GM21528 (cell line): ENCODE measurements around the gene CDK13.

ENCODE experiments used
- ATAC-seq: cut with Tn5 transposase; IDR thresholded peaks from one replicate; pipeline ENCODE4 v1.9.1; 2021; ENCODE audit warnings: mild to moderate bottlenecking, moderate library complexity; ENCODE audit not compliant: unreplicated experiment, low FRiP score

Gene CDK13

DNA sequence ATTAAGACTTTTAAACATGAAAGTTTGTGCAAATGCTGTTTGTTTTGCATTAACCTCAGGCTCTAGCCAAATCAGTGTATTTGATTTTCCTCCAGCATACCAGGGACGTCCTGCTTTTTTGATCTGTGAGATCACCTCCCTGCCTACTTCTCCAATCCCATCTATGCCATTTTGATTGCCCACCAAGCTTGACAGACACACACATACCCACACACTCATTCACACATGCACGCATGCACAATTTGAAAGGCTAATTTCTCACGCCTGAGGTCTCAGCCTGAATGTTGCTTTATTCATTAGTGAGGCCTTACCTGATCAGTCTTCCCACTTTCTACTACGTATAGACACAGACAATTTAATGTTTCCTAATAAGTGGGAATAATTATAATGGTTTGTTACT, 53.5 kb downstream of the CDK13 start:
- no peak for ATAC-seq

DNA sequence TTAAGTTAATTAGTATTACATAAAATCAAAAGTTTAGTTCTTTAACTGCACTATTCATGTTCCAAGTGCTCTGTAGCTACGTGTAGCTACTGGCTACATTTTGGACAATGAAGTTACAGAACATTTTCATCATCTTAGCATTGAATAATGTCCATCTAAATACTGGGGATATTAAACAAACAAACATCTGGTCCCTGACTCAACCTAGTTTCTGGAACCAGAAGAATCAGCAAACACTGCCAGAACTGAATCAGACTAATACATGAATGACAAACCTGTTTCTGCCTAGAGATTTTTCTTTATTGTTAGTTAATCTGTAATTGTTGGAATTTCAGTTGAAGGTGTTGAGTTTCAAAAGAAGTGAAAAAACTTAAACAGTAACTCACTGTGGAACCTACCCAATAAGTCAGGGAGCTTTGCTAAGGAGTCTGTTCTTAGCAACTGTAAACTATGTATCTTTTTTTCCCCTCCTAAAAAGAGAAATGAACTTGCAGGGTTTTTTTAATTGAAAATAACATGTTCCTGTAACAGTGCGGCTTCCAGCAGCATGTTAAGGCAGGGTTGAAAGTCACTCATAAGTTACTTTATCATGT, 58.3 kb downstream of the CDK13 start:
- ATAC-seq: no peak

DNA sequence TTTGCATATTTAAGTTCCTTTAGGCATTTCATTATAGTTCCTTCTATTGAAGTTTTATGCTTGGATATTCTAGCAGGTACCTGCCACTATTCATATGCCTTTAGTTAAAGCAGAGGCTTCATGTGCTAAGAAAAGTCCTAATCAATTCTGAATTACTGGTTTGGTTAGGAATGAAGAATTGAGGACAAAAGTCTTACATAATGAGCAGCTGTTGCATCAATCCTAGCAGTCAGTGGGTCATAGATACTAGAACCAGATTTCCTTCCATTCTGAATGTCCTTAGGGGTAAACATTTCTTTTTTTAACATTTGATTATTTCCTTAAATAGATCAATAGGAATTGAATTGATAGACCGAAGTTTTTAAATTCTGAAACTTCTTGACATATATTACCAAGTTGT, 59.2 kb downstream of the CDK13 start:
- no peak for ATAC-seq

DNA sequence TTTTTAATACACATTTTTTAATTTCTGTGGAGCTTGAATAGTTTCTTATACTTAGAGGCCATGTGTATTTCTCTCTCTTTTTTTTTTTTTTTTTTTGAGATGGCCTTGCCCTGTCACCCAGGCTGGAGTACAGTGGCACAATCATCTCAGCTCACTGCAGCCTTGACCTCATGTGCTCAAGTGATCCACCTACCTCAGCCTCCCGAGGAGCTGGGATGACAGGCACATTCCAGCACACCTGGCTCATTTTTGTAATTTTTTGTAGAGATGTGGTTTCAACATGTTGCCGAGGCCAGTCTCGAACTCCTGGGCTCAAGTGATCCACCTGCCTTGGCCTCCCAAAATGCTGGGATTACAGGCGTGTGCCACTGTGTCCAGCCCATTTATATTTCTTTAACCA, 64.3 kb downstream of the CDK13 start:
- no peak for ATAC-seq

DNA sequence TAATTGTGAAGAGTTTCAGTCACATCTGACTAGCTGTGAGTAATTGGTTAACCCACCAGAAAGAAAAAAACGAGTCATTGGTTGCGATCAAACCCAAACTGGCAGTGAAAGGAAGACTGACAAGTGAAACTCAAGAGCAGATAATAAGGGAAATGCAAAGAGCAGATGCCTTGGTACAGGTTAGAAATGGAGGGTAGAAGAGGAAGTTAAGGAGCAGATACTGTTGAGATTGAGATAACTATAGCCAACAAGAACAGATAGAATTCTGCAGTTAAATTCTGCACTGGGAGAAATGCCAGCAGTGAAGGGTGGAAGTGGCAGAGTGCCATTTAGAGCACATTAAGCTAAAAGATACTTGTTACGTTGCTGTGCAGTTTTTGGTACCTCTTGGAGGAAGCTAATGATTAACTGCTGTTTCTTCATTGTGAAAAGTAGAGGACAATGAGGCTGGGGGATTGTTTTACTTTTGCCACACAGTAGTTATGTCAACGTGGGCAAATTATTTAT, 65.8 kb downstream of the CDK13 start:
- ATAC-seq: peak; percentile 92

DNA sequence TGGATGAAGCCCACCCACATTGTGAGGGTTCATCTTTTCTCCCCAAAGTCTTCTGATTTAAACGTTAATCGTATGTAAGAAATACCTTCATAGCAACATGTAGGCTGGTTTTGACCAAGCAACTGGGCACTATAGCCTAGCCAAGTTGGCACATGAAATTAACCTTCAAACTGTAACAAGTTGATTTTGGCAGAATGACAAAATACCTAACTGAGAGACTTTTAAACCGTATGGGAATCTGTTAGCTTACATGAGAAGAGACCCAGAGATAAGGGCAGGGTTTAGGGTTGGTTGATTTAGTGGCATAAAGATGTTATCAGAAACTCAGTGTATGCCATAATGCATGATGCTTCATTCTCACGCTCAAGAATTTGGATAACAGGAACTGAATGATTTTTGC, 69.5 kb downstream of the CDK13 start:
- ATAC-seq: no peak

DNA sequence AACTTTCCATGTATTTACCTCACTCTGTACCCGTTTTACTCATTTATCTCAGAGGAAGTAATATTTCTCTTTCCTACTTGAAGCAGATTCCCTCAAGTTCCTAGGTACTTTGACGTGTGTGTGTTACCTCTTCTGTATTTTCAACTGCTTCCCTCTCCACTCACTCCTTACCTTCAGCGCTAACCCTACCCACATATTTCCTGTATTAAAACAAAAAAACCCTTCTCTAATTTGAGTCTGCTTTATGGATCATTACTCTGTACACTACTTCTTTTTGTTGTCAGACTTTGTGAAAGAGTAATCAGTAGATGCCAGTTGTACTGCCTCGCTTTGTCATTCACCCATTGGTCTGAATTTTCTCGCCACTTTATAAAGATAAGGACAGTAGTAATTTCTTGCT, 74.0 kb downstream of the CDK13 start:
- no peak for ATAC-seq

DNA sequence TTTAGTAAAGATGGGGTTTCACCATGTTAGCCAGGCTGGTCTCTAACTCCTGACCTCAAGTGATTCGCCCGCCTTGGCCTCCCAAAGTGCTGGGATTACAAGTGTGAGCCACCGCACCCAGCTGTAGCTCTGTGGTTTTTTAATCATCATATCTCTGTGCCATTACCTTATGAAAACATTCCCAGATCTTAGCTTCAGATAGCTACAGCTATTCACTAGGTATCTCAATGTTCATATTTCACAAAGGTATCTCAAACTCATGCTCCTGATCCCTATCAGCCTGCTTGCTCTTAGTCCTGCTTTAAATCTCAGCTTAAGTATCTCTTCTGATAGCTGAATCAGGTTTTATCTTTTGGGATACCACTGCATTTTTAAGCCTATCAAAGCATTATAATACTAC, 74.8 kb downstream of the CDK13 start:
- ATAC-seq: no peak

DNA sequence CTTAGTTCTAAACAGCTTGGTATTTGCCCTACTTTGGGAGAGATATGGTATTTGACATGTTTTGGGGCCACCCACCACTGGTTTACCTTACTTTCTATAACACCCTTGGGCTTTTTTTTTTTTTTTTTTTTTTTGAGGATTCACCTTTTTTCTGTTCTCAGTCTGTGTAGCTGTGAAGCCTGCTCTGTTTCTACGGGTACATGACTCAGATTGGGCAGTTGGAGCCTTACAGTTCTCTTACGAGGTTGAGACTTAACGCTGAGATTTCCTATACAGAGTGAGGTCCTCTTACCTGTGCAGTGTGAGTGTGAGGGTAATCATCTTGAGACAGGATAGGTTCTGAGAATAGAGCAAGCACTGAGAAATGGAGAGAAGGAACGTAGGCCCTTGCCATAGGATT, 77.5 kb downstream of the CDK13 start:
- ATAC-seq: no peak

DNA sequence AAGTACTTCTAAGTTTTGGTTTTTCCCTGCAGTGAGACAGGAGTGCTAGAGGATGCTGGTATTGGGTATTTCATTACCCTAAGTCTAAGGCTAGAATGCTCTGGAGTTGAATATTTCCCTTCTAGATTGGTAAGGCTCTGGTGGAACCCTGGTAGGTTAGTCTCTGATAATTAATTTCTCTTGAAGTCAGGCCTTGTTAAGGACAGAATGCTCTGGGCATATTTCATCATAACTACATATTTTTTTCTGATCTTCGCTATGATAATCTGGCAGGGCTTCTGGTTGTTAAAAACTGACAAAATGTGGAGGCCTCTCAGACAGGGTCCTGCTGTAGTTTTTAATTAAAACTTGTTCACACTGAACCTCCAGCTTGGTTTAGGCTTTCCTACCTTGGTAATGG, 83.8 kb downstream of the CDK13 start:
- ATAC-seq: no peak

DNA sequence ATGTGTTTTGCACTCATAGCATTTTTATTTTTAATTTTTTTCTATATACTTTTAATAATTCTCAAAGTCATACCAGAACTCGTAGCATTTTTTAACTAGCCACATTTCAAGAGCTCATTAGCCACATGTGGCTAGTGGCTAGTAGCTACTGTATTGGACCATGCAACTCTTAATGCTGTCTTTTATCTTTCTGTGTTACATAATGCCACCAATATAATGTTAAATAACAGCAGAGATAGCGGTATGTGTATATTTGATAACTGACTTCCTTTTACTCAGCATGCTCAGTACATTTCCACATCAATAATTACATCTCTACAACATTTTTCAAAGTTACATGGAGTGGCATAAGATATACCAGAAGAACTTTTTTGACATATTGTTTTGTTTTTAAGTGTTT, 91.4 kb downstream of the CDK13 start:
- ATAC-seq: no peak

DNA sequence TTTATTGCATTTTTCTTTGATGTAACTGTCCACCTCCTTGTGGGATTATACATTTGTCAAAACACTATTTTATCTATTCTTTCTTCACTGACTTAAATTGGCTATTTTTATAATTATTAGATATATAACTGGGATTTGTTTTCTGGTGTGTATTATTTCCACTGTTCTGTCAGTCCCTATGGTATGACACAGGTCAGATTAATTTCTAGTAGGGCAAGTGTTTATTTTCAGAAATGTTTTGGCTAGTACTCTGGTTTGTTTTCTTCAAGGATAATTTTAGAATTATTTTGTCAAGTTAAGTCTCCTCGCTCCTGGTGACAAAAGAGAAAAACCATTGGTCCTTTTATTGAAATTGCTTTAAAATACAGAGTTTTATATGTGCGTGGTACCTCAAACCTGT, 93.1 kb downstream of the CDK13 start:
- no peak for ATAC-seq

DNA sequence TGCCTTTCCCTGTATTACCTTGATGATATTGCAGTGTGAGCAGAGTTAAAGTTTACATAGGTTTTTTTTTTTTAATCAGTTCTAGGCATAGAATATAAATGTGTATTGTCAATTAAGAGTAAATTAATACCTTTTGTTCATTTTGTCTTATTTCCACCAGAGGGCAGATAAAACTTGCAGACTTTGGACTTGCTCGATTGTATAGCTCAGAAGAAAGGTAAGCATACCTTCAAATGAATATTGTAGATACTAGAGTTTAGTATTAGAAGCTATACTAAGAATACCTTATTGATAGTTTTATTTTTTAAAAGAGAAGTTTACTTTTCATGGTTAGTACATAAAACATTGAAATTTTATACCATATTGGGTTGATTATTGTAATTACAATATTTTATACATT, 97.6 kb downstream of the CDK13 start:
- no peak for ATAC-seq

DNA sequence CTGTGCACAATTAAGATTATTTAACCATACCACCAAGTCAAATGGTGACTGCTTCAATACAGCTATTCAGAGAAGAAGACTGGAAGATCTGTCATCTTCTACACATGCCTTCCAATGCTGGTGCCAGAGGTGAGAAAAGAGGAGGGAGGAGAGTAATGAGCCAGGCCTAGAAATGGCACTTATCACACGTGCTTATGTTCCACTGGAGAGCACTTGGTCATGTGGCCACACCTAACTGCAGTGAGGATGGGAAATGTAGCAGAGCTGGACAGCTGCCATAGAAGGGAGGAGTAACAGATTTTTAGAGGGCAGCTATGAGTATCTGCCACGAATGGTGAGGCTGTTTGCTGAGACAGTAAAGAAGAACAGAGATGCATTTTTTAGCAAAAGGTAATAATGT, 107.2 kb downstream of the CDK13 start:
- ATAC-seq: no peak

DNA sequence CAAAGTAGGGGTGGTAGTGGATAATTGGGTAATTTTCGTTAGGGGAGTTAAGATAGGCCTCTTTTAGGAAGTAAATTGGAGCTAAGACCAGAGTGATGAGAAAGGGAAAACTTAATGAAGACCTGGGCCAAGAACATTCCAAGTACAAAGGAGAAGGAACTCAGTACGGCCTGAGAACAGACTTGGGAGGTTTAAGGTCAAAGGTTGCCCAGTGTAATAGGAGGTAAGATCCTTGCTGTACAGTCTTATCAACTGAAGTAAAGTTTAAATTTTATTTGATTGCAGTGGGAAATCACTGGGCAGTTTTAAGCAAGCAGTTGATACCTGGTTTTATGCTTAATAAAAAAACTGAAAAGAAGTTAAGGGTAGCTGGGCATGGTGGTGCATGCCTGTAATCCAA, 108.0 kb downstream of the CDK13 start:
- no peak for ATAC-seq

DNA sequence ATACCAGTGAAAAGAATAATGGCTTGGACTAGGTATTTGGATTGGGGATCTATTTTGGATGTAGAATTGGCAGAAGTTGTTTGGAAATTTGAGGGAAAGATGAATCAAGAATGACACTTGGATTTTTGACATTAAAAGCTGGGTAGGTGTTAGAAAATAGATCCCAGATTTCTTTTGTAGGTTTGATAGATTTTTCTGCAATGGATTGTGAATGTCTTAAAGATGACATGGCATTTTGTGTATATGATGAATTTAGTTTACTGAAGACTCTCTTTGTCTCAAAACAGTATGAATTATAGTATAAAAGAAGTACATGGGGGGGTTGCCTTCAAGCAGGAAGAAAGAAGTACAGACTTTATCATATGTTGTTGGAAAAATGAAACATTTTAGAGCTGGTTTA, 108.6 kb downstream of the CDK13 start:
- no peak for ATAC-seq

DNA sequence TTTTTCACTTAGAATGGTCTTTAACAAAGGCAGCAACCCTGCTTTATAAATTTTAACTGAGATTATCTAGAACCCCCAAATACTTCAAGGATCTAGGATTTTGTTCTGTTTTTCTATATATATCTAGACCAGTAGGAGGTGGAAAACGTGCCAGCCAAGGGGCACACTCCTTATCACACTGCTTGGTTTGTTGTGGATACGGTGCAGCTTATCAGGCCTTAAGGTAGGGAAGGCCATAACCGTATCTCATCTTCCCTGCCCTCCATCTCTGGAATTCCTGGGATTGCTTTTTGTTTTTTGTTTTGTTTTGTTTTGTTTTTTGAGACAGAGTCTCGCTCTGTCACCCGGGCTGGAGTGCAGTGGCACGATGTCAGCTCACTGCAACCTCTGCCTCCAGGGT, 109.0 kb downstream of the CDK13 start:
- ATAC-seq: no peak

DNA sequence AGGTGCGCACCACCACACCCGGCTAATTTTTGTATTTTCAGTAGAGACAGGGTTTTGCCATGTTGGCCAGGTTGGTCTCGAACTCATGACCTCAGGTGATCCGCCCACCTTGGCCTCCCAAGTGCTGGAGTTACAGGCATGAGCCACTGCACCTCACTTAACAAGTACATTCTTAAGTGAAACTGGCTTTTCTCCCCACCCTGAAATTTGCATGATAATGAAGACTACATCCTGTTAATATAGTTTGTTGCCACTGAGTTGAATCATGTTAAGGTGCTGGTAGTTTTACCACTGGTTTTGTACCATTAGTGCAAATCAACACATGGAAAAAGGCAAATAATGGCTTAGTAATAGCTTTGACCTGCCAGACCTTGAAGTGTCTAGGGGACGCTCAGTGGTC, 122.2 kb downstream of the CDK13 start:
- no peak for ATAC-seq

DNA sequence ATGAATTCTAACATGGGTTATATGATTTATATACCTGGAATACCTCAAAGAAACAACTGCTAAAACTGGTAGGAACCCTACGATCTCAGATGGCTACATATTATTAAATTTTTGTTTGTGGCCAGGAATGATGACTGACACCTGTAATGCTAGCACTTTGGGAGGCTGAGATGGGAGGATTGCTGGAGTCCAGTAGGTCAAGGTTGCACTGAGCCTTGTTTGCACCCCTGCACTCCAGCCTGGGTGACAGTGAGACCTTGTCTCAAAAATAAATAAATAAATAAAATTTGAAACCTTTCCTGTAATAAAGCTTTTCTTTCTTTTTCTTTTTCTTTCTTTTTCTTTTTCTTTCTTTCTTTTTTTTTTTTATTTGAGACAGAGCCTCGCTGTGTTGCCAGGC, 123.2 kb downstream of the CDK13 start:
- ATAC-seq: no peak

DNA sequence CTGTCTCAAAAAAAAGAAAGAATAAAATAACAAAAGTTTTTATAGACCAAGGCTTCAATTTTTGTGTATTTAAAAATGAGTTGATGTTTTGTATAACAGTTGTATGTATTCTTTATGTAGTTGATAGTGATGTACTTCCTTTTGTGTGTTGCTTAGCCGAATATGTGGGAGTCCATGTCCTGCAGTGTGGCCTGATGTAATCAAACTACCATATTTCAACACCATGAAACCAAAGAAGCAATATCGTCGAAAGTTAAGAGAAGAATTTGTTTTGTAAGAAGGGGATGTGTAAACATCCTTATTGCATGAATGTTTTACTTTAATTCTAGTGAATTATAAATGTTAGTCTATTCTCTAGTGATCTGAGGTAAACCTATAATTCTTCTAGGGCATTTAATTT, 127.8 kb downstream of the CDK13 start:
- ATAC-seq: no peak

DNA sequence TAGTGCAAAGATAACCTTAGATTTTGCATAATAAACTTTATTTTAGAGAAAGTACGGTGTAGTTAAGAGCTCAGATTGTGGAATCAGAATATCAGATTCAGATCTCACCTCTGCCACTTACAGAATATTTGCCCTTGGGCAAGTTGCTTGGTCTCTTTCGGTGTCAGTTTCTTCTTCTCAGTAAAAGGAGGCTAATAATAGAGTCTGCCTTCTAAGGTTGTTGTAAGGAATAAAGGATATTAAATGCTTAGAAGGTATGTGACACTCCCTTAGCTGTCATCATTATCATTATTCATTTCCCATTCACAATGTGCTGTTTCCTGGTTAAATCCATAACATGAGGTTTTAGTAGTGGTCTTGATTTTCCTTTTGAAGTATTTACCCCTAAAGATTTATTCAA, 142.1 kb downstream of the CDK13 start:
- no peak for ATAC-seq

DNA sequence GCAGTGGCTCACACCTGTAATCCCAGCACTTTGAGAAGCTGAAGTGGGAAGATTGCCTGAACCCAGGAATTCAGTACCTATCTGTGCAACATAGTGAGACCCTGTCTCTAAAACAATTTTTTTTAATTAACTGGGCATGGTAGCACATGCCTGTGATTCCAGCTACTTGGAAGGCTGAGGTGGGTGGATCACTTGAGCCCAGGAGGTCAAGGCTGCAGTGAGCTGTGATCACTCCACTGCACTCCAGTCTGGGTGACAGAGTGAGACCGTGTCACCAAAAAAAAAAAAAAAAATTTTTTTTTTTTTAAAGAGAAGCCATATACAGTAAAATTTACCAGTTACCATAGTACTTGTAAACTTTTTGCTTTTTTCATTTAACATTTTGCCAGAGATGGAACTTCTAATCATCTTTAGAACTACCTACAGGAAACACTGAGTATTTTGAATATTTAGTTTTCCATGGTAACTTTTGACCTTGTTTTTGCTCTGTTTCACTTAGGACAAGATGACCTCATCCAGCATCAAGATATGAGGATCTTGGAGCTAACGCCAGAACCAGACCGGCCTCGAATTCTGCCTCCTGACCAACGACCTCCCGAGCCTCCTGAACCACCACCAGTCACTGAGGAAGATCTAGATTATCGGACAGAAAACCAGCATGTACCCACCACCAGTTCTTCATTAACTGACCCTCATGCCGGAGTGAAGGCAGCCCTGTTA, 143.7 kb downstream of the CDK13 start:
- no peak for ATAC-seq
